Stimulated activated CD8-positive, alpha-beta memory T cell treated with anti-CD3 and anti-CD28 coated beads, Interleukin-15, amount 100 ng/mL, for 1 hour (primary cell): Measurements from ENCODE around the gene TAF15.

ENCODE experiments used
- DNase-seq: peaks from one replicate; pipeline ENCODE4 v3.0.0-alpha.2; 2020; ENCODE audit warnings: low read depth

The TAF15 gene

GRCh38 chr17:35872196-35872980, 63.1 kb downstream of the TAF15 start:
- no peak for DNase-seq

- DNase-seq: no peak
Measured at GRCh38 chr17:35875072-35875799, 66.0 kb downstream of the TAF15 start.

- DNase-seq: no peak
Measured at GRCh38 chr17:35875800-35876139, 66.5 kb downstream of the TAF15 start.

- no peak for DNase-seq
Measured at GRCh38 chr17:35876534-35876933, 67.2 kb downstream of the TAF15 start.

- DNase-seq: no peak
Measured at GRCh38 chr17:35877345-35878029, 68.2 kb downstream of the TAF15 start.

GRCh38 chr17:35878361-35878760, 69.1 kb downstream of the TAF15 start:
- no peak for DNase-seq

- no peak for DNase-seq
Measured at GRCh38 chr17:35879773-35880654, 70.7 kb downstream of the TAF15 start, which contains the start of gene CCL5. TSS of gene CCL5 (minus strand) at chr17:35880360.

- no peak for DNase-seq
Measured at GRCh38 chr17:35889241-35889640, 80.0 kb downstream of the TAF15 start.

- DNase-seq: no peak
Measured at GRCh38 chr17:35889818-35890773, 80.8 kb downstream of the TAF15 start.

- no peak for DNase-seq
Measured at GRCh38 chr17:35890774-35891155, 81.5 kb downstream of the TAF15 start.

GRCh38 chr17:35891269-35891668, 82.0 kb downstream of the TAF15 start:
- no peak for DNase-seq

- no peak for DNase-seq
Measured at GRCh38 chr17:35892091-35893035, 83.1 kb downstream of the TAF15 start.

GRCh38 chr17:35893751-35894150, 84.5 kb downstream of the TAF15 start:
- no peak for DNase-seq

- DNase-seq: no peak
Measured at GRCh38 chr17:35894206-35894605, 84.9 kb downstream of the TAF15 start.

GRCh38 chr17:35895636-35896587, 86.6 kb downstream of the TAF15 start:
- DNase-seq: no peak
